Activated B cell treated with CpG ODN at 0.5 μM for 24 hours (primary cell): ENCODE results near the gene ACTL6B. TPM values are rescaled to one million over a fixed set of nuclear protein-coding genes. Genes with fewer than 3 reads are reported as not detected.
A peak's percentile ranks its signal among the peaks of the same experiment; 100 is the strongest.

ENCODE experiments used
- ATAC-seq: fragments of 200-7000 bp; cut with Tn5 transposase; one replicate; pipeline ENCODE4 v1.10.0; 2021; ENCODE audit warnings: low read depth, mild to moderate bottlenecking, moderate library complexity
- CTCF ChIA-PET: fragments of 350-600 bp; sonication (Branson Sonifier 250); formaldehyde crosslinking; loops from one replicate; lab custom pipeline; 2021; ENCODE audit warnings: antibody characterized with exemption; lab: Charles Lee
- POLR2A ChIA-PET: fragments of 350-600 bp; sonication (Branson Sonifier 250); formaldehyde crosslinking; loops from one replicate; lab custom pipeline; 2021; ENCODE audit warnings: antibody characterized with exemption; lab: Charles Lee
- DNase-seq: peaks from one replicate; pipeline ENCODE4 v3.0.0; 2022
- H3K27ac Mint-ChIP-seq: one replicate; pipeline ENCODE4 v1.8.0; 2020; ENCODE audit warnings: mixed read lengths
- H3K27me3 Mint-ChIP-seq: one replicate; pipeline ENCODE4 v1.8.0; 2021; ENCODE audit warnings: mixed read lengths
- H3K36me3 Mint-ChIP-seq: one replicate; pipeline ENCODE4 v1.8.0; 2021; ENCODE audit warnings: low read depth, mixed read lengths
- H3K4me1 Mint-ChIP-seq: one replicate; pipeline ENCODE4 v1.8.0; 2021; ENCODE audit warnings: mixed read lengths
- H3K4me3 Mint-ChIP-seq: one replicate; pipeline ENCODE4 v1.8.0; 2020; ENCODE audit warnings: mild to moderate bottlenecking, mixed read lengths
- H3K9me3 Mint-ChIP-seq: one replicate; pipeline ENCODE4 v1.8.0; 2020; ENCODE audit warnings: mixed read lengths
- CTCF ChIP-seq: fragments of 200-600 bp; IDR thresholded peaks from one replicate; pipeline ENCODE4 v1.8.0; 2022; ENCODE audit warnings: antibody characterized with exemption, mild to moderate bottlenecking
- intact Hi-C: fragments of 100-400 bp; cut with micrococcal nuclease; formaldehyde crosslinking; loops from one replicate; pipeline ENCODE4 v1.15.1; 2024
- total RNA-seq: library from RNA; stranded (reverse); gene quantifications from 2 replicates; pipeline ENCODE4 v1.2.3, GENCODE V29; 2022

Gene ACTL6B
- total RNA-seq, 1 donor from 2014 or later = not detected

GRCh38 chr7:100603726-100604027 lies 52.6 kb downstream of the ACTL6B start:
- H3K4me3 Mint-ChIP-seq = peak overlapping the region; percentile 81
- no peaks in the 10 kb centered on the region for H3K27me3 Mint-ChIP-seq
- ATAC-seq (no peak), DNase-seq (no peak)
- ChIA-PET POLR2A (interaction anchor here (0.6 to 1.6 kb wide), 6 partner anchors 9 to 286 kb away, joined by 3 to 13 read pairs (median 7); partner anchors contain the start of genes FBXO24, LRCH4, MOSPD3 and POP7), CTCF (interaction anchor here (1.1 to 1.4 kb wide), 2 partner anchors 17 to 101 kb away, joined by 3 to 4 read pairs; partner anchors contain the start of gene FBXO24)
- intact Hi-C loops = loop anchor here (1.0 to 2.0 kb wide), 8 partner anchors 17 to 249 kb away; partner anchors contain the start of genes FBXO24, GNB2, LRCH4 and SLC12A9
- TF ChIP-seq CTCF = no peak
- peak overlapping the region; percentile 30 for H3K27ac Mint-ChIP-seq
- H3K4me1 Mint-ChIP-seq = peaks cover 19% of the 10 kb centered on the region
- H3K36me3 Mint-ChIP-seq = no peaks in the 10 kb centered on the region
- no peaks in the 10 kb centered on the region for H3K9me3 Mint-ChIP-seq

- H3K9me3 Mint-ChIP-seq = no peaks in the 10 kb centered on the region
- ChIA-PET CTCF (interaction anchor here (1.1 to 1.4 kb wide), 3 partner anchors 14 to 102 kb away, joined by 3 to 4 read pairs (median 4); partner anchors contain the start of gene FBXO24), POLR2A (interaction anchor here (0.6 to 1.6 kb wide), 8 partner anchors 9 to 287 kb away, joined by 3 to 13 read pairs (median 6); partner anchors contain the start of genes FBXO24, LRCH4, MOSPD3 and POP7)
- intact Hi-C loops = no loop called here
- H3K4me3 Mint-ChIP-seq = peak overlapping the region; percentile 81
- peaks cover 19% of the 10 kb centered on the region for H3K4me1 Mint-ChIP-seq
- TF ChIP-seq CTCF = no peak
- no peaks in the 10 kb centered on the region for H3K27me3 Mint-ChIP-seq
- no peak overlapping the region for H3K27ac Mint-ChIP-seq
- ATAC-seq = no peak
- no peaks in the 10 kb centered on the region for H3K36me3 Mint-ChIP-seq
- no peak for DNase-seq
These were observed 53.1 kb downstream of the ACTL6B start for GRCh38 chr7:100602889-100603725.

GRCh38 chr7:100600730-100601038 lies 55.6 kb downstream of the ACTL6B start:
- Mint-ChIP-seq H3K27me3 (no peaks in the 10 kb centered on the region), H3K4me1 (peaks cover 15% of the 10 kb centered on the region), H3K36me3 (no peaks in the 10 kb centered on the region), H3K9me3 (no peaks in the 10 kb centered on the region), H3K27ac (no peak overlapping the region), H3K4me3 (no peak overlapping the region)
- CTCF ChIA-PET = no interaction called here
- no peak for ATAC-seq
- POLR2A ChIA-PET = no interaction called here
- DNase-seq = no peak
- intact Hi-C loops = no loop called here
- TF ChIP-seq CTCF = no peak

GRCh38 chr7:100599911-100600729 lies 56.1 kb downstream of the ACTL6B start:
- CTCF ChIA-PET = no interaction called here
- H3K27ac Mint-ChIP-seq = no peak overlapping the region
- ATAC-seq (no peak), DNase-seq (no peak)
- POLR2A ChIA-PET = interaction anchor here (0.7 kb wide), 1 partner anchor 32 kb away, joined by 11 read pairs; no protein-coding TSS in a partner anchor
- no peaks in the 10 kb centered on the region for H3K9me3 Mint-ChIP-seq
- no peak for TF ChIP-seq CTCF
- intact Hi-C loops = no loop called here
- no peaks in the 10 kb centered on the region for H3K27me3 Mint-ChIP-seq
- no peaks in the 10 kb centered on the region for H3K36me3 Mint-ChIP-seq
- no peak overlapping the region for H3K4me3 Mint-ChIP-seq
- peaks cover 9% of the 10 kb centered on the region for H3K4me1 Mint-ChIP-seq
